Pancreas (tissue), 10 donors: ENCODE measurements around the gene LMO3. TPM values are rescaled to one million over a fixed set of nuclear protein-coding genes. Genes with fewer than 3 reads are reported as not detected.
"Not testable (repeated sequence)": the region's sequence is repeated elsewhere in the genome, so short reads cannot be mapped to it uniquely, and the experiment has no call there.

Source experiments
- ATAC-seq, 4 donors: fragments of 200-7000 bp; cut with Tn5 transposase; one replicate each; pipeline versions ENCODE4 v1.8.0 to v1.9.1; 2020; ENCODE audit warnings: mild to moderate bottlenecking in 4 of 4, moderate library complexity in 4 of 4
- DNase-seq, 6 donors: peaks; one replicate each; pipeline ENCODE4 v3.0.0-alpha.2; 2020
- FAIRE-seq: peaks from 2 replicates; lab custom pipeline; 2012; peaks lifted over from hg19 to GRCh38; lab: Jason Lieb, UNC
- H3K27ac ChIP-seq, 4 donors: fragments of 200-600 bp; sonication (generic); 1 replicate in 3 of 4; 2 replicates in 1 of 4; pipeline versions ENCODE4 v1.5.0 to v1.8.0; 2020
- H3K27me3 ChIP-seq, 4 donors: fragments of 200-600 bp; one replicate each; pipeline ENCODE4 v1.8.0; 2021
- H3K36me3 ChIP-seq, 3 donors: fragments of 200-600 bp; sonication (generic) in 1 of 3; one replicate each; pipeline versions ENCODE4 v1.5.0 to v1.8.0; 2020 to 2021
- H3K4me1 ChIP-seq, 3 donors: fragments of 200-600 bp; one replicate each; pipeline ENCODE4 v1.8.0; 2021
- H3K4me3 ChIP-seq, 4 donors: fragments of 200-600 bp; sonication (generic) in 2 of 4; one replicate each; pipeline versions ENCODE4 v1.5.0 to v1.8.0; 2020 to 2021
- H3K9me3 ChIP-seq, 4 donors: fragments of 200-600 bp; one replicate each; pipeline ENCODE4 v1.8.0; 2021
- WGBS, 2 donors: extraction: QIAGEN DNeasy Blood & Tissue Kit; methylation state at CpG; one replicate each; pipeline ENCODE4 v1.1.7; 2013; 5-methylcytosine and 5-hydroxymethylcytosine counted together
- intact Hi-C, 3 donors: fragments of 100-400 bp; cut with DNase I; formaldehyde crosslinking; loops; one replicate each; pipeline versions ENCODE4 v1.11.1 to v1.14.2; 2022
- polyA plus RNA-seq, 2 donors: library from polyadenylated mRNA; stranded (reverse); fragments of 200-250 nt; gene quantifications; one replicate each; pipeline ENCODE4 v1.2.3, GENCODE V29; 2013
- total RNA-seq, 6 donors: library from RNA; stranded (reverse); fragmentation: NEBNext Ultra II Directional in 4 of 6; extraction: Animal tissue kit (Norgen Biotek cat#: 25700) in 4 of 6; gene quantifications; one replicate each; pipeline versions ENCODE4 v1.2.1 to v1.2.4, GENCODE V29; 2021 to 2023
- TF ChIP-seq, protein P1 (sequence below), 4 donors: fragments of 200-600 bp; sonication (generic) in 3 of 4; IDR thresholded peaks; one replicate each; pipeline versions ENCODE4 v1.5.0 to v1.8.0; 2021; ENCODE audit warnings: antibody characterized with exemption in 4 of 4
- donor health status: healthy with polysubstance abuse.
- donor health status: DM: no; HTN: no; CAD: no; lungs with moderate emphysema.
- donor health status: DM: no; HTN: no; CAD: no.
- donor health status: control.
- donor health status: control.
- donor health status: Bipolar disorder and iron deficiency.
- donor health status: DM: yes; HTN: yes; CAD: no.
- donor health status: DM: no; HTN: no; CAD: no.
- donor health status: DM: no; HTN: no; CAD: no.
- donor health status: DM: yes; HTN: yes; CAD: no.

The LMO3 gene
- total and polyA plus RNA-seq, 8 donors, result 5.0 to 36.3 (median 15.9) TPM

DNA sequence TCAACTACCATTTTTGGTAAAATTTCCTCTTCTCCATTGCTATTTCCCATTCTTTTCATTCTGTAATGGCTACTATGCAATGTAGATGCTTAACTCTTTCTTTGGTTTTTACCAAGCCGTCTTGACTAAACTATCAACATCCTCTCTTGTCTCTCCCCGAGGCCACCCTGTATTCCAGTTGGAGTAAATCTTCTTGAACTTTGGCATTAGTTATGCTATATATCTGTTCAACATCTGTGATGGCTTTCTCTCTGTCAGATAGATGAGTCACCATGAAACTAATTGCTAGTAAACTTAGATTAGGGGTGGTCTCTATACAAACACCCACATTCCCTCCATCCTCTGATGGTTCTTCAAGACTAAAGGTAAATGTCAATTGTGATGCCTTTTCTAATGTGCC is 63.4 kb downstream of the LMO3 start:
- no peak for ATAC-seq
- 84 to 86% methylated on average over 2 of the region's 2 CpGs for WGBS, 2 donors
- Histone ChIP-seq H3K9me3 (no peaks in the 10 kb centered on the region), H3K27me3 (no peaks in the 10 kb centered on the region), H3K36me3 (no peaks in the 10 kb centered on the region), H3K27ac (no peak overlapping the region), H3K4me3 (no peak overlapping the region), H3K4me1 (peaks cover 0 to 7% (median 0%) of the 10 kb centered on the region in 3 donors)
- TF ChIP-seq, protein P1, sequence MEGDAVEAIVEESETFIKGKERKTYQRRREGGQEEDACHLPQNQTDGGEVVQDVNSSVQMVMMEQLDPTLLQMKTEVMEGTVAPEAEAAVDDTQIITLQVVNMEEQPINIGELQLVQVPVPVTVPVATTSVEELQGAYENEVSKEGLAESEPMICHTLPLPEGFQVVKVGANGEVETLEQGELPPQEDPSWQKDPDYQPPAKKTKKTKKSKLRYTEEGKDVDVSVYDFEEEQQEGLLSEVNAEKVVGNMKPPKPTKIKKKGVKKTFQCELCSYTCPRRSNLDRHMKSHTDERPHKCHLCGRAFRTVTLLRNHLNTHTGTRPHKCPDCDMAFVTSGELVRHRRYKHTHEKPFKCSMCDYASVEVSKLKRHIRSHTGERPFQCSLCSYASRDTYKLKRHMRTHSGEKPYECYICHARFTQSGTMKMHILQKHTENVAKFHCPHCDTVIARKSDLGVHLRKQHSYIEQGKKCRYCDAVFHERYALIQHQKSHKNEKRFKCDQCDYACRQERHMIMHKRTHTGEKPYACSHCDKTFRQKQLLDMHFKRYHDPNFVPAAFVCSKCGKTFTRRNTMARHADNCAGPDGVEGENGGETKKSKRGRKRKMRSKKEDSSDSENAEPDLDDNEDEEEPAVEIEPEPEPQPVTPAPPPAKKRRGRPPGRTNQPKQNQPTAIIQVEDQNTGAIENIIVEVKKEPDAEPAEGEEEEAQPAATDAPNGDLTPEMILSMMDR (IDR thresholded peaks at IDR 0.05), result no peak
- intact Hi-C loops, result no loop called here
- FAIRE-seq, result no peak
- DNase-seq, result no peak

DNA sequence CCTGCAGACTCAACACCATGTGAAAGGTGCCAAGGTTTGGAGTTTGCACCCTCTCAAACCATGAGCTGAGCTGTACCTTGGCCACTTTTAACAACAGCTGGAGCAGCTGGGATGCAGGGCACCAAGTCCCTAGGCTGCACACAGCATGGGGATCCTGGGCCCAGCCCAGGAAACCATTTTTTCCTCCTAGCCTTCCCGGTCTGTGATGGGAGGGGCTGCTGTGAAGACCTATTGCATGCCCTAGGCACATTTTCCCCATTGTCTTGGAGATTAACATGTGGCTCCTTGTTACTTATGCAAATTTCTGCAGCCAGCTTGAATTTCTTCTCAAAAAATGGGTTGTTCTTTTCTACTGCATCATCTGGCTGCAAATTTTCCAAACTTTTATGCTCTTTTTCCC is 68.3 kb downstream of the LMO3 start:
- H3K36me3 ChIP-seq, H3K4me1 ChIP-seq, H3K4me3 ChIP-seq, H3K27ac ChIP-seq, H3K9me3 ChIP-seq, intact Hi-C loops, ATAC-seq, FAIRE-seq, H3K27me3 ChIP-seq: not testable (repeated sequence)
- DNase-seq, result peak in 1 of 6 donors; percentile 12
- 94 to 96% methylated on average over 1 of the region's 1 CpG for WGBS, 2 donors

DNA sequence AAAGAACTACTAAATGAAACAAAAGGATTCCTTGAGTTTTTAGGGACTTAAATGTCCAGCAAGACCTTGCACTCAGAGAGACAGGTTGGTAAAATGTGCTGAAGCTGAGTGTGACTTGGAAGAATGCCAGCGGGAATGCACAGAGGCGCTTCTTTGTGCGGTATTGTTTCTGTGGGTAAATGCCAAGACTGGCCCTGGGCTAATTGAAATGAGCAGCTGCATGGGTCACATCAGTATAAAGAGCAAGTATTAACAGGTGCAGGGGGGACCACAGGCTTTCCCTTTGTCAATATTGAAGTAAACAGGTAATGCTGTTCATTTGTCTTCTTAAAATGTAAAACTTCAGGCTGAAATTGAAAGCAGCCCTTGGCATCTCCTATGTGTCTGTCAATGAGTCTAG is 74.3 kb downstream of the LMO3 start:
- WGBS, 2 donors, result 15 to 19% methylated on average over 3 of the region's 3 CpGs
- intact Hi-C loops, result no loop called here
- no peak overlapping the region for H3K4me3 ChIP-seq
- peaks cover 0 to 32% (median 20%) of the 10 kb centered on the region in 3 donors for H3K4me1 ChIP-seq
- FAIRE-seq (no peak), DNase-seq (peak in 4 of 6 donors; percentile 20 to 66 (median 40)), ATAC-seq (peak; percentile 38 to 76 (median 65))
- TF ChIP-seq, protein P1 (IDR thresholded peaks at IDR 0.05), result no peak
- H3K27ac ChIP-seq, result peak overlapping the region in 3 of 4 donors; percentile 4 to 70 (median 68)
- H3K9me3 ChIP-seq, result no peaks in the 10 kb centered on the region
- no peaks in the 10 kb centered on the region for H3K36me3 ChIP-seq
- H3K27me3 ChIP-seq, result no peaks in the 10 kb centered on the region

DNA sequence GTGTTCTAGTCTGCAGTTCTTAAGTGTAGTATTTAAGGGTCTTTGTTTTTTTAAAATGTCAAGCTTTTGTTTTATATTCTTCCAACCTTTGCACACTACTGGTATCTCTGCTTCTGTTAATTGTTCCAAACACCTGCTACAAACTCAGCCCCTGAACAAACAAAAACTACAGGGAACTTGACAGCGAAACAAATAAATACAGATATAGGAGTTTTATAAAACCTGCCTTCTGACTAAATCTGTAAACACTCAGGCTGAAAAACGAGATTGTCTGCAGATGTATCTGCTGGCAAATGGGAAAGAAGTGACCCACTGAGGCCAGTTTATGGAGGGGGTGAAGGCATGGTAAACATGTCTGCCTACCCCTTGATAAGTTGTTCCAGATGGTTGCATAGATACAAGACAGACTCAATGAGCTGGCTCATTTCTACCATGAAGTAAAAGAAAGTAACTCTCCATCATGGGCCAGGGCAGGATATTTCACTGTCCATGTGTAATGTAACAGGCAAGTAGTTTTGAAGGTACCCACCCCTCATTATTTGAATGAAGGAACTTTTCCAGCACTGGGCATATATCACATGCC is 75.6 kb downstream of the LMO3 start:
- Histone ChIP-seq H3K36me3 (no peaks in the 10 kb centered on the region), H3K27me3 (no peaks in the 10 kb centered on the region), H3K4me3 (no peak overlapping the region), H3K4me1 (peaks cover 0 to 32% (median 20%) of the 10 kb centered on the region in 3 donors), H3K9me3 (no peaks in the 10 kb centered on the region), H3K27ac (peak overlapping the region in 3 of 4 donors; percentile 8 to 70 (median 68))
- TF ChIP-seq, protein P1 (IDR thresholded peaks at IDR 0.05), result no peak
- intact Hi-C loops, result no loop called here
- no peak for FAIRE-seq
- 23 to 25% methylated on average over 2 of the region's 2 CpGs for WGBS, 2 donors
- peak in 2 of 6 donors; percentile 24 to 50 for DNase-seq
- peak; percentile 64 to 77 (median 74) for ATAC-seq

- DNase-seq (no peak), ATAC-seq (peak in 1 of 4 donors; percentile 36), FAIRE-seq (no peak)
- intact Hi-C loops, result no loop called here
- H3K9me3 ChIP-seq, result no peaks in the 10 kb centered on the region
- peaks cover 8 to 19% (median 12%) of the 10 kb centered on the region in 3 donors for H3K4me1 ChIP-seq
- TF ChIP-seq, protein P1 (IDR thresholded peaks at IDR 0.05), result no peak
- no peak overlapping the region for H3K27ac ChIP-seq
- H3K27me3 ChIP-seq, result no peaks in the 10 kb centered on the region
- H3K36me3 ChIP-seq, result no peaks in the 10 kb centered on the region
- no peak overlapping the region for H3K4me3 ChIP-seq
- WGBS, 2 donors, result 66 to 75% methylated on average over 2 of the region's 2 CpGs
Measured at GRCh38 chr12:16526693-16527092, 79.3 kb downstream of the LMO3 start.
